GM12874 (cell line): ENCODE results near the gene FAM180B.

Source experiments
- CTCF ChIP-seq: IDR thresholded peaks from 2 replicates; pipeline ENCODE4 v1.5.1; 2011; ENCODE audit warnings: low read depth, mild to moderate bottlenecking, control low read depth, low read length, moderate library complexity; ENCODE audit not compliant: insufficient read depth

Gene FAM180B

GRCh38 chr11:47550288-47551047, 36.0 kb upstream of the FAM180B start:
- no peak for TF ChIP-seq CTCF

- TF ChIP-seq CTCF: peak; percentile 46
These were observed 35.4 kb upstream of the FAM180B start for GRCh38 chr11:47551086-47551485.

- no peak for TF ChIP-seq CTCF
These were observed 34.4 kb upstream of the FAM180B start for GRCh38 chr11:47552056-47552565.

- TF ChIP-seq CTCF: peak; percentile 94
These were observed 33.7 kb upstream of the FAM180B start, which contains the start of gene CELF1 for GRCh38 chr11:47552566-47553405. TSS of gene CELF1 (minus strand) at chr11:47553132. CDS start at chr11:47499523, 53,609 bp downstream.

GRCh38 chr11:47553406-47553743, 33.1 kb upstream of the FAM180B start:
- TF ChIP-seq CTCF: no peak

- TF ChIP-seq CTCF: no peak
These were observed 27.8 kb upstream of the FAM180B start for GRCh38 chr11:47558695-47559094.

GRCh38 chr11:47560426-47560825, 26.1 kb upstream of the FAM180B start:
- TF ChIP-seq CTCF: no peak
